Measurements from ENCODE around the gene ARAP1. TPM values are rescaled to one million over a fixed set of nuclear protein-coding genes. Genes with fewer than 3 reads are reported as not detected.

The ARAP1 gene
- total RNA-seq, 2 donors from 2014 or later: 81.7 to 93.4 TPM

- H3K36me3 Mint-ChIP-seq (ENCODE audit: insufficient read depth in 2 of 2): no peaks in the 10 kb centered on the region
- H3K4me1 Mint-ChIP-seq (ENCODE audit: low read depth): no peaks in the 10 kb centered on the region
- no peak for DNase-seq
- ATAC-seq (replicated peaks in 1 of 2): no peak
- H3K27ac Mint-ChIP-seq: no peak overlapping the region
- no peaks in the 10 kb centered on the region for H3K27me3 Mint-ChIP-seq (ENCODE audit: low read depth)
- H3K4me3 Mint-ChIP-seq: no peak overlapping the region
- no peaks in the 10 kb centered on the region for H3K9me3 Mint-ChIP-seq
These were observed 105.7 kb downstream of the ARAP1 start for GRCh38 chr11:72646472-72646871.

GRCh38 chr11:72646024-72646423, 106.2 kb downstream of the ARAP1 start:
- Mint-ChIP-seq H3K36me3 (ENCODE audit: insufficient read depth in 2 of 2) (no peaks in the 10 kb centered on the region), H3K9me3 (no peaks in the 10 kb centered on the region), H3K27me3 (ENCODE audit: low read depth) (no peaks in the 10 kb centered on the region), H3K4me3 (no peak overlapping the region), H3K4me1 (ENCODE audit: low read depth) (no peaks in the 10 kb centered on the region), H3K27ac (no peak overlapping the region)
- no peak for ATAC-seq (replicated peaks in 1 of 2)
- no peak for DNase-seq

GRCh38 chr11:72643547-72643946, 108.7 kb downstream of the ARAP1 start:
- H3K4me1 Mint-ChIP-seq (ENCODE audit: low read depth): no peaks in the 10 kb centered on the region
- peak overlapping the region; percentile 21 to 48 for H3K4me3 Mint-ChIP-seq
- ATAC-seq (replicated peaks in 1 of 2) (no peak), DNase-seq (no peak)
- H3K27me3 Mint-ChIP-seq (ENCODE audit: low read depth): no peaks in the 10 kb centered on the region
- no peaks in the 10 kb centered on the region for H3K9me3 Mint-ChIP-seq
- H3K36me3 Mint-ChIP-seq (ENCODE audit: insufficient read depth in 2 of 2): no peaks in the 10 kb centered on the region
- H3K27ac Mint-ChIP-seq: no peak overlapping the region

- Mint-ChIP-seq H3K27me3 (ENCODE audit: low read depth) (no peaks in the 10 kb centered on the region), H3K4me1 (ENCODE audit: low read depth) (no peaks in the 10 kb centered on the region), H3K4me3 (peak overlapping the region; percentile 9 to 71), H3K27ac (no peak overlapping the region), H3K36me3 (ENCODE audit: insufficient read depth in 2 of 2) (no peaks in the 10 kb centered on the region), H3K9me3 (no peaks in the 10 kb centered on the region)
- DNase-seq (peak; percentile 67 to 78), ATAC-seq (replicated peaks in 1 of 2) (peak; percentile 82 to 83)
These were observed 109.2 kb downstream of the ARAP1 start for GRCh38 chr11:72642884-72643522.

- DNase-seq: peak; percentile 20 to 33
- Mint-ChIP-seq H3K27me3 (ENCODE audit: low read depth) (peaks cover 4% of the 10 kb centered on the region), H3K36me3 (ENCODE audit: insufficient read depth in 2 of 2) (no peaks in the 10 kb centered on the region), H3K27ac (no peak overlapping the region), H3K9me3 (no peaks in the 10 kb centered on the region), H3K4me1 (ENCODE audit: low read depth) (peaks cover 2% of the 10 kb centered on the region), H3K4me3 (peak overlapping the region; percentile 61 to 71)
- peak; percentile 53 to 60 for ATAC-seq (replicated peaks in 1 of 2)
These were observed 109.9 kb downstream of the ARAP1 start for GRCh38 chr11:72642043-72642883.

- Mint-ChIP-seq H3K4me3 (no peak overlapping the region), H3K9me3 (no peaks in the 10 kb centered on the region), H3K27me3 (ENCODE audit: low read depth) (peaks cover 11% of the 10 kb centered on the region), H3K4me1 (ENCODE audit: low read depth) (peaks cover 5% of the 10 kb centered on the region), H3K27ac (no peak overlapping the region), H3K36me3 (ENCODE audit: insufficient read depth in 2 of 2) (no peaks in the 10 kb centered on the region)
- DNase-seq (no peak), ATAC-seq (replicated peaks in 1 of 2) (no peak)
These were observed 110.6 kb downstream of the ARAP1 start for GRCh38 chr11:72641522-72642042.

GRCh38 chr11:72639502-72640375, 112.5 kb downstream of the ARAP1 start:
- ATAC-seq (replicated peaks in 1 of 2): no peak
- H3K27ac Mint-ChIP-seq: no peak overlapping the region

GRCh38 chr11:72637926-72638325, 114.3 kb downstream of the ARAP1 start:
- Mint-ChIP-seq H3K36me3 (ENCODE audit: insufficient read depth in 2 of 2) (no peaks in the 10 kb centered on the region), H3K4me1 (ENCODE audit: low read depth) (peaks cover 5% of the 10 kb centered on the region), H3K9me3 (no peaks in the 10 kb centered on the region), H3K27me3 (ENCODE audit: low read depth) (peaks cover 21% of the 10 kb centered on the region), H3K27ac (no peak overlapping the region), H3K4me3 (no peak overlapping the region)
- DNase-seq: no peak
- ATAC-seq (replicated peaks in 1 of 2): no peak

More at GRCh38 chr11:72639502-72640375, 112.5 kb downstream of the ARAP1 start:
- Mint-ChIP-seq H3K36me3 (ENCODE audit: insufficient read depth in 2 of 2) (no peaks in the 10 kb centered on the region), H3K4me3 (no peak overlapping the region), H3K4me1 (ENCODE audit: low read depth) (peaks cover 5% of the 10 kb centered on the region), H3K27me3 (ENCODE audit: low read depth) (peaks cover 14% of the 10 kb centered on the region), H3K9me3 (no peaks in the 10 kb centered on the region)
- DNase-seq: no peak

- Mint-ChIP-seq H3K4me1 (ENCODE audit: low read depth) (peaks cover 5% of the 10 kb centered on the region), H3K4me3 (no peak overlapping the region), H3K36me3 (ENCODE audit: insufficient read depth in 2 of 2) (no peaks in the 10 kb centered on the region), H3K27ac (no peak overlapping the region), H3K9me3 (no peaks in the 10 kb centered on the region), H3K27me3 (ENCODE audit: low read depth) (peaks cover 21% of the 10 kb centered on the region)
- DNase-seq (no peak), ATAC-seq (replicated peaks in 1 of 2) (no peak)
These were observed 115.0 kb downstream of the ARAP1 start for GRCh38 chr11:72637198-72637597.

GRCh38 chr11:72636376-72636775, 115.8 kb downstream of the ARAP1 start:
- ATAC-seq (replicated peaks in 1 of 2) (no peak), DNase-seq (no peak)
- Mint-ChIP-seq H3K27ac (no peak overlapping the region), H3K4me1 (ENCODE audit: low read depth) (peaks cover 5% of the 10 kb centered on the region), H3K9me3 (no peaks in the 10 kb centered on the region), H3K36me3 (ENCODE audit: insufficient read depth in 2 of 2) (no peaks in the 10 kb centered on the region), H3K4me3 (no peak overlapping the region), H3K27me3 (ENCODE audit: low read depth) (peaks cover 21% of the 10 kb centered on the region)

- no peak for DNase-seq
- Mint-ChIP-seq H3K27ac (no peak overlapping the region), H3K4me3 (no peak overlapping the region), H3K4me1 (ENCODE audit: low read depth) (peaks cover 5% of the 10 kb centered on the region), H3K27me3 (ENCODE audit: low read depth) (peaks cover 21% of the 10 kb centered on the region), H3K36me3 (ENCODE audit: insufficient read depth in 2 of 2) (no peaks in the 10 kb centered on the region), H3K9me3 (no peaks in the 10 kb centered on the region)
- no peak for ATAC-seq (replicated peaks in 1 of 2)
These were observed 116.3 kb downstream of the ARAP1 start for GRCh38 chr11:72635933-72636332.

- H3K27me3 Mint-ChIP-seq (ENCODE audit: low read depth): peaks cover 21% of the 10 kb centered on the region
- no peak overlapping the region for H3K4me3 Mint-ChIP-seq
- ATAC-seq (replicated peaks in 1 of 2) (no peak), DNase-seq (no peak)
- no peak overlapping the region for H3K27ac Mint-ChIP-seq
- no peaks in the 10 kb centered on the region for H3K36me3 Mint-ChIP-seq (ENCODE audit: insufficient read depth in 2 of 2)
- peaks cover 5% of the 10 kb centered on the region for H3K4me1 Mint-ChIP-seq (ENCODE audit: low read depth)
- H3K9me3 Mint-ChIP-seq: no peaks in the 10 kb centered on the region
These were observed 116.8 kb downstream of the ARAP1 start for GRCh38 chr11:72635309-72635915.
